GM13977 (cell line): ENCODE measurements around the gene TTC28.

Source experiments
- DNase-seq: peaks from one replicate; pipeline ENCODE4 v3.0.0; 2012; ENCODE audit warnings: low spot score
- in situ Hi-C: fragments of 300-500 bp; cut with MboI; formaldehyde crosslinking; loops from one replicate; pipeline ENCODE4 v1.12.0; 2022; ENCODE audit warnings: low sequenced_read_pairs, low pct_unique_long_range_greater_than_20kb, mixed read lengths, inconsistent platforms; ENCODE audit not compliant: unreplicated experiment
- TF ChIP-seq, protein P1 (sequence below): IDR thresholded peaks from 2 replicates; pipeline ENCODE4 v1.5.1; 2012; ENCODE audit warnings: mild to moderate bottlenecking, control low read depth; ENCODE audit not compliant: insufficient read depth; ENCODE audit errors: extremely low read depth, missing control alignments

Gene TTC28

DNA sequence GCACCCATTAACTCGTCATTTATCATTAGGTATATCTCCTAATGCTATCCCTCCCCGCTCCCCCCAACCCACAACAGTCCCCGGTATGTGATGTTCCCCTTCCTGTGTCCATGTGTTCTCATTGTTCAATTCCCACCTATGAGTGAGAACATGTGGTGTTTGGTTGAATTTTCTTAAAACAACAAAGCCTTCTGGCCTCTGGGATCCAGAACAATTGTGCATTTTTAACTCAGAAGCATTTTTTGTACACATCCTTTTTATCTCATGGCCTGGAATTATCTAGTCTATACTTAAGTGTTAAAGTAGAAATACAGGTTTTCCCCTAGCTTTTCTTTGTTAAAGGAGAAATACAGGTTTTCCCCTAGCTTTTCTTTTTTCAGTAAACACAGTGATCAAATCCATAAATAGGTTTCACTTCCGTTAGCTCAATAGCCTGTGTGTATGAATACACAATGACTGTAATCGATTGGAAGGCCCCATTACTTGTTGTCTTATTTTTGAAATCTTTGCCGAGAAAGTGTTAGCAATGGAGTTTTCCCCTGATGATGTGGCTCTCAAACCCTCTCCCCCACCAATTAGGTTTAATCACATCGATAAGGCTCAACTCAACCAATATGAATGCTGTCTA lies 635.0 kb downstream of the TTC28 start:
- no peak for DNase-seq
- TF ChIP-seq, protein P1, sequence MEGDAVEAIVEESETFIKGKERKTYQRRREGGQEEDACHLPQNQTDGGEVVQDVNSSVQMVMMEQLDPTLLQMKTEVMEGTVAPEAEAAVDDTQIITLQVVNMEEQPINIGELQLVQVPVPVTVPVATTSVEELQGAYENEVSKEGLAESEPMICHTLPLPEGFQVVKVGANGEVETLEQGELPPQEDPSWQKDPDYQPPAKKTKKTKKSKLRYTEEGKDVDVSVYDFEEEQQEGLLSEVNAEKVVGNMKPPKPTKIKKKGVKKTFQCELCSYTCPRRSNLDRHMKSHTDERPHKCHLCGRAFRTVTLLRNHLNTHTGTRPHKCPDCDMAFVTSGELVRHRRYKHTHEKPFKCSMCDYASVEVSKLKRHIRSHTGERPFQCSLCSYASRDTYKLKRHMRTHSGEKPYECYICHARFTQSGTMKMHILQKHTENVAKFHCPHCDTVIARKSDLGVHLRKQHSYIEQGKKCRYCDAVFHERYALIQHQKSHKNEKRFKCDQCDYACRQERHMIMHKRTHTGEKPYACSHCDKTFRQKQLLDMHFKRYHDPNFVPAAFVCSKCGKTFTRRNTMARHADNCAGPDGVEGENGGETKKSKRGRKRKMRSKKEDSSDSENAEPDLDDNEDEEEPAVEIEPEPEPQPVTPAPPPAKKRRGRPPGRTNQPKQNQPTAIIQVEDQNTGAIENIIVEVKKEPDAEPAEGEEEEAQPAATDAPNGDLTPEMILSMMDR: no peak
- in situ Hi-C loops: no loop called here

DNA sequence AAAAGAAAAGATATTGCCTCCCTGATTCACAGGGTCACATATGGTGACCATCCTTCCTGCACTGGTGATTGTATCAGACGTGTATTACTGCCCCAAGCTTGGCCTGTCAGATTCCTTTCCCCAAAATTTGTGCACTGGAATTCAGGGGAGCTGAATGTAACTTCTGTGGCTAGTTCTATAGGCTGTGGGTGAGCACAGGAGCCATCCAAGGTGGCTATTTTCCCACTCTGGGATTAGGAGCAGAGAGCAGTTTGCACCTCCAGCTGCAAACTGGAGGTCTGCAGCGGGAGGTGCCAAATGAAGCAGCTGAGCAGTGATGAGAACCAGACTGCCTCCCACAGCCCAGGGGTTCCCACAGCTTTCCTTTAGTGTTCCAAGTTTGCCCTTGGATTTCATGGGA lies 636.4 kb downstream of the TTC28 start:
- in situ Hi-C loops: no loop called here
- no peak for DNase-seq
- TF ChIP-seq, protein P1: no peak

DNA sequence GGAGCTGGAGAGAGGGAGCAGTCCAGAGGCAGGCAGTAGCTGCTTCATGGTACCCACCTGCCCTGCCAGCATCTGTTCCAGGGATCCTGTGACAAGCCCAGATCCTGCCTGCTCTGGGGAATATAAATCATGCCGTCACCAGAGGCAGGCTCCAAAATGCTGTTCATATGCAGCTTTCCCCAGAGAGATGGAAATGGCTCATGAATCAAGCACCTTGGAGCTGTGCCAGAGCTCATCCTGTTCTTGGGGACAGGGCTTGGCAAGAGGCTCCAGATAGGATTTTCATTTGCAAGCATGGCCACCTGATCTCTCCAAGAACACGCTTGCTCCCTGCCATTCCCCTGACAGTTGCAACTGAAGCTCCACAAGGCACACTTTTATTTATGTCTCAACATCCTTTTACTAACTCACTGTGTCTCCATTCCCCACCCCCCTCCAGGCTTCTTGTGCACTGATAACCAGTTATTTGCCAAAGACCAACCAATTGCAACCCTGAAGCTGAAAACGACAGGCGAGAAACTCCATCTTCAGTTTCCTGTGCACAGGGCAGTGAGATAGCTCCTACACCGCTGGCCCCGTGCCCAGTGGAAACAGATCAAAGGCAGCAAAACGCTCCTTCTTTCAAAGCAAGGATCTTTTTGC lies 644.8 kb downstream of the TTC28 start:
- TF ChIP-seq, protein P1: no peak
- in situ Hi-C loops: no loop called here
- DNase-seq: no peak

DNA sequence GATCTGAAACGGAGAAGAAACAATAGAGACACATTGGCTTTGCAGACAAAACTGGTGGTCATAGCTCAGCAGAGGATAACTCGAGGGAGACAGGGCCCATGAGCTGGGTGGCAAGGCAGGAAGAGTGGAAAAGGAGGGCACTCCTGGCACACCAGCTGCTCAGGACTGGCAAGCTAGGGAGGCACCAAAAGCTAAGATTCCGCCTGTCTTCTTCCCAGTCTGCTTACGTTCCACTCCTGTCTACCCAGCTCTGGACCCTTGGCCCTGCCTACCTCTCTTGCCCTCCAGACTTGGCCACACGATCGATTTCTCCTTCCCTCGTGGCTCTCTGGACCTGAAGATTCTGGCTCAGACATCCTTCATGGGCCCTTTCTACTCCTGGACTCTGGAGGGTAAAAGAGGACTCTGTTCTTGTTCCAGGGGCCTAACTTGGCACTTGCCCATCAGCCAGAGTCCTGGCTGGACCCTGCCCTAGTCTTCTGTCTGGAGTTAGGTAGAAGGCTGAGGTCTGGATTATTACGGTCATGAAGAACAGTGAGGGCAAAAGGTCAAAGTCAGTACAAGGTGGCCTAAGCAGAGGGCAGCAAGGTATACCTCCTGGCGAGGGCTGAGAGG lies 645.4 kb downstream of the TTC28 start:
- in situ Hi-C loops: no loop called here
- no peak for DNase-seq
- TF ChIP-seq, protein P1: no peak

DNA sequence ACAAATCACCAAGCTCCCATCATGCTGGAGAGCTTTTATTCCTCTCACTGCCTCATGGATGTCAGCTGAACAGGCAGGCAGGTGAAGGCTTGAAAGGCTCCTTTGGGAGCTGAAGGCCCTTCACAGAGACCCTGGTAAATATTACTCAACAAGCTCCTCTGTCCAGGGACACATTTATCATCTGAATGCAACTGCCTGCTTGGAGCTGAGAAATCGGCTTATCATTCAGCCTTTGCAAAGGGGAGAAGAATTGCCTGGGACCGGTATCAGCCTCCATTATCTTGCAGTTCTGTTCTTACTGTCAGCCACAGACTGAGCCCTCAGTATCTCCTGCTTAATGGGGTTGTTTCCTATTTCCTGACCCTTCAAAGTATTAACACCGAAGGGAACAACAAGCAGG lies 646.8 kb downstream of the TTC28 start:
- in situ Hi-C loops: no loop called here
- DNase-seq: no peak
- TF ChIP-seq, protein P1: no peak

DNA sequence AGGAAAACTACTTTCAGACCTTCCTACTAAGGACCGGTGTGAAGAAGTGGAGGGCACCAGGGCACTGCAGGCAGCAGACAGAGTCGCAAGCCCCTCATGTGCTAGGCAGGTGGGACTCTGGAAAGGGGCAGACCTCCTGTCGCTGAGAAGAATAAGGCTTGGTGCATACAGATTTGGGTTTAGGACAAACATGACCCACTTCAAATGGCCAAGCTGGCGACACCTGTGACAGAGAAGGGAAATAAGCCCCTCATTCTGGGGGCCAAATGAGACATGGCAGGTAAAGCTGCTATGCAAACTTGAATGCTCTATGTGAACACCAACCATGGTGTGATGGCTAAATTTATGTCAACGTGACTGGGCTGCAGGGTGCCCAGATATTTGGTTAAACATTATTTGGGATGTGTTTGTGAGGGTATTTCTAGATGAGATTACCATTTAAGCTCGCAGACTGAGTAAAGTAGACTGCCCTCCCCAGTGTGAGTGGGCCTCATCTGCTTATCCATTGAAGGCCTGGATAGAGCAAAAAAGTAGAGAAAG lies 648.2 kb downstream of the TTC28 start:
- in situ Hi-C loops: no loop called here
- TF ChIP-seq, protein P1: no peak
- no peak for DNase-seq
